Measurements from ENCODE around the gene ADGRL1.
"Not testable (repeated sequence)": the region's sequence is repeated elsewhere in the genome, so short reads cannot be mapped to it uniquely, and the experiment has no call there.

Gene ADGRL1

GRCh38 chr19:14206737-14207726 is 1.1 kb upstream of the ADGRL1 start:
- H3K27ac ChIP-seq (ENCODE audit: poor library complexity, severe bottlenecking); H3K36me3 ChIP-seq (ENCODE audit: low read depth); H3K4me1 ChIP-seq (ENCODE audit: insufficient read depth, poor library complexity, severe bottlenecking); H3K9me3 ChIP-seq (ENCODE audit: severe bottlenecking): not testable (repeated sequence)
- peak; percentile 68 for ATAC-seq (ENCODE audit: low read depth)
- peak overlapping the region; percentile 41 for H3K4me3 ChIP-seq (ENCODE audit: severe bottlenecking)
- H3K27me3 ChIP-seq (ENCODE audit: insufficient read depth, poor library complexity, severe bottlenecking), result peaks cover 17% of the 10 kb centered on the region
- DNase-seq (ENCODE audit: low spot score), result peak; percentile 80

GRCh38 chr19:14206308-14206707 is 339 bp upstream of the ADGRL1 start:
- ATAC-seq (ENCODE audit: low read depth); DNase-seq (ENCODE audit: low spot score); H3K9me3 ChIP-seq (ENCODE audit: severe bottlenecking); H3K4me1 ChIP-seq (ENCODE audit: insufficient read depth, poor library complexity, severe bottlenecking); H3K36me3 ChIP-seq (ENCODE audit: low read depth); H3K27ac ChIP-seq (ENCODE audit: poor library complexity, severe bottlenecking): not testable (repeated sequence)
- Histone ChIP-seq H3K27me3 (ENCODE audit: insufficient read depth, poor library complexity, severe bottlenecking) (peaks cover 17% of the 10 kb centered on the region), H3K4me3 (ENCODE audit: severe bottlenecking) (peak overlapping the region; percentile 41)

- H3K4me1 ChIP-seq (ENCODE audit: insufficient read depth, poor library complexity, severe bottlenecking); H3K27ac ChIP-seq (ENCODE audit: poor library complexity, severe bottlenecking); H3K9me3 ChIP-seq (ENCODE audit: severe bottlenecking); ATAC-seq (ENCODE audit: low read depth); H3K36me3 ChIP-seq (ENCODE audit: low read depth); DNase-seq (ENCODE audit: low spot score): not testable (repeated sequence)
- H3K4me3 ChIP-seq (ENCODE audit: severe bottlenecking), result peak overlapping the region; percentile 41
- H3K27me3 ChIP-seq (ENCODE audit: insufficient read depth, poor library complexity, severe bottlenecking), result peaks cover 17% of the 10 kb centered on the region
Observed at GRCh38 chr19:14204676-14205451, 1.1 kb downstream of the ADGRL1 start.

- ATAC-seq (ENCODE audit: low read depth); H3K4me3 ChIP-seq (ENCODE audit: severe bottlenecking); H3K36me3 ChIP-seq (ENCODE audit: low read depth); H3K27ac ChIP-seq (ENCODE audit: poor library complexity, severe bottlenecking); H3K9me3 ChIP-seq (ENCODE audit: severe bottlenecking); H3K4me1 ChIP-seq (ENCODE audit: insufficient read depth, poor library complexity, severe bottlenecking); DNase-seq (ENCODE audit: low spot score): not testable (repeated sequence)
- peaks cover 17% of the 10 kb centered on the region for H3K27me3 ChIP-seq (ENCODE audit: insufficient read depth, poor library complexity, severe bottlenecking)
Observed at GRCh38 chr19:14204219-14204618, 1.8 kb downstream of the ADGRL1 start.

- not testable (repeated sequence) for H3K4me3 ChIP-seq (ENCODE audit: severe bottlenecking); H3K4me1 ChIP-seq (ENCODE audit: insufficient read depth, poor library complexity, severe bottlenecking); H3K27ac ChIP-seq (ENCODE audit: poor library complexity, severe bottlenecking)
Observed at GRCh38 chr19:14203788-14204187, 2.2 kb downstream of the ADGRL1 start.

GRCh38 chr19:14203177-14203576 is 2.8 kb downstream of the ADGRL1 start:
- Histone ChIP-seq H3K27me3 (ENCODE audit: insufficient read depth, poor library complexity, severe bottlenecking) (peaks cover 12% of the 10 kb centered on the region), H3K36me3 (ENCODE audit: low read depth) (no peaks in the 10 kb centered on the region), H3K4me3 (ENCODE audit: severe bottlenecking) (no peak overlapping the region), H3K27ac (ENCODE audit: poor library complexity, severe bottlenecking) (no peak overlapping the region), H3K9me3 (ENCODE audit: severe bottlenecking) (no peaks in the 10 kb centered on the region), H3K4me1 (ENCODE audit: insufficient read depth, poor library complexity, severe bottlenecking) (no peaks in the 10 kb centered on the region)
- no peak for DNase-seq (ENCODE audit: low spot score)
- TF ChIP-seq CTCF (IDR thresholded peaks at IDR 0.05; ENCODE audit: poor library complexity, severe bottlenecking), result no peak
- ATAC-seq (ENCODE audit: low read depth), result no peak

More at GRCh38 chr19:14203788-14204187, 2.2 kb downstream of the ADGRL1 start:
- H3K9me3 ChIP-seq (ENCODE audit: severe bottlenecking); DNase-seq (ENCODE audit: low spot score); ATAC-seq (ENCODE audit: low read depth); H3K36me3 ChIP-seq (ENCODE audit: low read depth): not testable (repeated sequence)
- peaks cover 16% of the 10 kb centered on the region for H3K27me3 ChIP-seq (ENCODE audit: insufficient read depth, poor library complexity, severe bottlenecking)

- DNase-seq (ENCODE audit: low spot score); H3K9me3 ChIP-seq (ENCODE audit: severe bottlenecking); H3K4me1 ChIP-seq (ENCODE audit: insufficient read depth, poor library complexity, severe bottlenecking); H3K4me3 ChIP-seq (ENCODE audit: severe bottlenecking); H3K27ac ChIP-seq (ENCODE audit: poor library complexity, severe bottlenecking); H3K36me3 ChIP-seq (ENCODE audit: low read depth); ATAC-seq (ENCODE audit: low read depth); H3K27me3 ChIP-seq (ENCODE audit: insufficient read depth, poor library complexity, severe bottlenecking): not testable (repeated sequence)
Observed at GRCh38 chr19:14201481-14201880, 4.5 kb downstream of the ADGRL1 start.
